ENCODE data around the gene CASR. TPM values are rescaled to one million over a fixed set of nuclear protein-coding genes. Genes with fewer than 3 reads are reported as not detected.
"Not testable (repeated sequence)": the region's sequence is repeated elsewhere in the genome, so short reads cannot be mapped to it uniquely, and the experiment has no call there.

The CASR gene
- total RNA-seq, 4 donors from 2014 or later = 0.37 to 1.4 TPM; not detected in 2

DNA sequence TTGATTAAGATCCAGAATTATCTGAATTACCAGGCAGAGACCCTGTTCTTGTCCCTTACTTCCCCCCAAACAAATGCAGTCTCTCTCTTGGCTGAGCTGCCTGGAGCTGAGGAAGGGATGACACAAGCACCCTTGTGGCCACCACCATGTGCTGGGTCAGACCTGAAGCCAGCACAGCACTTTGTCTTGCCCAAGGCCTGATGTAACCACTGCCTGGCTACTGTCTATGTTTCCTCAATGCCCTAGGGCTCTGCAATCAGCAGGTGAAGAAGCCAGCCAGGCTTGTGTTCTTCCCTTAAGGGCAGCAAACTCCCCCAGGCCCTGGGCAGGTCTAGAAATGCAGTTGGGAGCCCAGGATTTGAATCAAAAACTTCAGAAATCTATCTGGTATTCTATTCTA, 15.8 kb upstream of the CASR start:
- intact Hi-C loops (cut with DNase I; ENCODE audit: low total_unique reads) (no loop called here), in situ Hi-C loops (cut with MboI; ENCODE audit: low pct_ligation_motif_present in 1 of 4, low pct_unique_long_range_greater_than_20kb in 1 of 4, low sequenced_read_pairs in 3 of 4) (no loop called here)
- no peak for DNase-seq
- H3K4me1 ChIP-seq = no peaks in the 10 kb centered on the region
- H3K9me3 ChIP-seq = peaks cover 0 to 3% of the 10 kb centered on the region in 2 donors
- H3K36me3 ChIP-seq = no peaks in the 10 kb centered on the region
- no peaks in the 10 kb centered on the region for H3K27me3 ChIP-seq
- no peak overlapping the region for H3K27ac ChIP-seq
- H3K4me3 ChIP-seq = no peak overlapping the region
- TF ChIP-seq POLR2A (IDR thresholded peaks at IDR 0.05) = no peak
- no peak for TF ChIP-seq POLR2AphosphoS5 (IDR thresholded peaks at IDR 0.05)
- TF ChIP-seq, protein P1, sequence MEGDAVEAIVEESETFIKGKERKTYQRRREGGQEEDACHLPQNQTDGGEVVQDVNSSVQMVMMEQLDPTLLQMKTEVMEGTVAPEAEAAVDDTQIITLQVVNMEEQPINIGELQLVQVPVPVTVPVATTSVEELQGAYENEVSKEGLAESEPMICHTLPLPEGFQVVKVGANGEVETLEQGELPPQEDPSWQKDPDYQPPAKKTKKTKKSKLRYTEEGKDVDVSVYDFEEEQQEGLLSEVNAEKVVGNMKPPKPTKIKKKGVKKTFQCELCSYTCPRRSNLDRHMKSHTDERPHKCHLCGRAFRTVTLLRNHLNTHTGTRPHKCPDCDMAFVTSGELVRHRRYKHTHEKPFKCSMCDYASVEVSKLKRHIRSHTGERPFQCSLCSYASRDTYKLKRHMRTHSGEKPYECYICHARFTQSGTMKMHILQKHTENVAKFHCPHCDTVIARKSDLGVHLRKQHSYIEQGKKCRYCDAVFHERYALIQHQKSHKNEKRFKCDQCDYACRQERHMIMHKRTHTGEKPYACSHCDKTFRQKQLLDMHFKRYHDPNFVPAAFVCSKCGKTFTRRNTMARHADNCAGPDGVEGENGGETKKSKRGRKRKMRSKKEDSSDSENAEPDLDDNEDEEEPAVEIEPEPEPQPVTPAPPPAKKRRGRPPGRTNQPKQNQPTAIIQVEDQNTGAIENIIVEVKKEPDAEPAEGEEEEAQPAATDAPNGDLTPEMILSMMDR (IDR thresholded peaks at IDR 0.05) = no peak
- no peak for TF ChIP-seq EP300 (IDR thresholded peaks at IDR 0.05; ENCODE audit: low read depth)

DNA sequence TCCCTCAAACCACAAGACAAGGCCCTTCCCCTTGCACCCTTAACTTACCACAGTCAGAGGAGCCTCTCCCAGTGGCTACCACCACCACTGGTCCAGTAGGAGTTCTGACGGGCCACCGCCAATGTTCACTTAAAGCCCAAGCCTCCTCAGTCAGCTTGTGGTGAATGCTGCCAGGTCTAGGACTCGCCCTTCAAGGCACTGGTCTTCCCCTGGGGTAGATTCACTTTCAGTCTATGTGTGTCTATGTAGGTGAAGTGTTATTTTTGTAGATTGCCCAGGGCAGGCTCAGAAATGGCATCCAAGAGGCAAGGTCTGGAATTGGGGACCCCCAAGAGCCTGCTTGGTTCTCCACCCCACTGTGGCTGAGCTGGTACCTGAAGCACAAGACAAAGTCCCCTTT, 15.4 kb upstream of the CASR start:
- no peak for DNase-seq
- no peaks in the 10 kb centered on the region for H3K36me3 ChIP-seq
- peaks cover 0 to 3% of the 10 kb centered on the region in 2 donors for H3K9me3 ChIP-seq
- no peaks in the 10 kb centered on the region for H3K27me3 ChIP-seq
- intact Hi-C loops (cut with DNase I; ENCODE audit: low total_unique reads) (no loop called here), in situ Hi-C loops (cut with MboI; ENCODE audit: low pct_ligation_motif_present in 1 of 4, low pct_unique_long_range_greater_than_20kb in 1 of 4, low sequenced_read_pairs in 3 of 4) (no loop called here)
- no peak overlapping the region for H3K27ac ChIP-seq
- no peak overlapping the region for H3K4me3 ChIP-seq
- TF ChIP-seq EP300 (IDR thresholded peaks at IDR 0.05; ENCODE audit: low read depth) = no peak
- TF ChIP-seq POLR2A (IDR thresholded peaks at IDR 0.05) = no peak
- TF ChIP-seq, protein P1 (IDR thresholded peaks at IDR 0.05) = no peak
- no peak for TF ChIP-seq POLR2AphosphoS5 (IDR thresholded peaks at IDR 0.05)
- WGBS, 2 donors (ENCODE audit: low coverage in 1 of 2) = 84% methylated on average over 3 of the region's 3 CpGs; no CpG with 5 or more reads in 1 of the 2 donors
- H3K4me1 ChIP-seq = no peaks in the 10 kb centered on the region

DNA sequence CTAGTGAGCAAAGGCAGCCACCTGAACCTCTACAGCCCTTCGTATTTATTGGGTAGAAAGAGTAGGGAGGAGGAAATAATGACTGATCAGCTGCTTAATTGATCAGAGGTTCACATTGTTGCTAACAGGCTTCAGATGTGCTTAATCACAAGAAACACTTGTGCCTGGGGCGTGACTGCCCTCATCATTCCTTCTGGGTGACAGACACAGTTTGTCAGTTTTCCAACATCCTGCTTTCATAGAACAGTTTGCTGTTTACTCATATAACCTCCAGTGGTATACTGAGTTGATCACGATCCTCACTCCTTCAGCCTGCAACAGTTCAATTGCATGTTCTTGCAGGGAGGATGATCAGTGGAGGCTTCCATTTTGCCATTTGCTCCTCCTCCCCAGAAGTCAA, 13.6 kb upstream of the CASR start:
- Histone ChIP-seq H3K27ac (no peak overlapping the region), H3K4me3 (no peak overlapping the region), H3K4me1 (no peaks in the 10 kb centered on the region), H3K9me3 (peaks cover 0 to 3% of the 10 kb centered on the region in 2 donors), H3K27me3 (no peaks in the 10 kb centered on the region), H3K36me3 (no peaks in the 10 kb centered on the region)
- intact Hi-C loops (cut with DNase I; ENCODE audit: low total_unique reads) (no loop called here), in situ Hi-C loops (cut with MboI; ENCODE audit: low pct_ligation_motif_present in 1 of 4, low pct_unique_long_range_greater_than_20kb in 1 of 4, low sequenced_read_pairs in 3 of 4) (no loop called here)
- whole genome bisulfite sequencing, 2 donors (ENCODE audit: low coverage in 1 of 2) = 80 to 85% methylated on average over 2 to 3 of the region's 3 CpGs
- TF ChIP-seq, protein P1 (IDR thresholded peaks at IDR 0.05) = no peak
- TF ChIP-seq POLR2AphosphoS5 (IDR thresholded peaks at IDR 0.05) (no peak), EP300 (IDR thresholded peaks at IDR 0.05; ENCODE audit: low read depth) (no peak), POLR2A (IDR thresholded peaks at IDR 0.05) (no peak)
- no peak for DNase-seq

DNA sequence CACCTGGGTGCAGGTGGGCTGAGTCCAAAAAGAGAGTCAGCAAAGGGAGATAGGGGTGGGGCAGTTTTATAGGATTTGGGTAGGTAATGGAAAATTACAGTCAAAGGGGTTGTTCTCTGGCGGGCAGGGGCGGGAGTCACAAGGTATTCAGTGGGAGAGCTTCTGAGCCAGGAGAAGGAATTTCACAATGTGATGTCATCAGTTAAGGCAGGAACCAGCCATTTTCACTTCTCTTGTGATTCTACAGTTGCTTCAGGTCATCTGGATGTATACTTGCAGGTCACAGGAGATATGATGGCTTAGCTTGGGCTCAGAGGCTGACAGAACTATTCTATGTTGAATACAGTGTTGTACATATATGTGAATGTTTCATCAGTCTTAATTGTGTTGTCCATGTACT, 12.1 kb upstream of the CASR start:
- WGBS, 2 donors (ENCODE audit: low coverage in 1 of 2) = 50 to 89% methylated on average over 2 of the region's 2 CpGs
- H3K27me3 ChIP-seq; H3K4me3 ChIP-seq; in situ Hi-C loops (cut with MboI; ENCODE audit: low pct_ligation_motif_present in 1 of 4, low pct_unique_long_range_greater_than_20kb in 1 of 4, low sequenced_read_pairs in 3 of 4); H3K36me3 ChIP-seq; H3K27ac ChIP-seq; H3K4me1 ChIP-seq; H3K9me3 ChIP-seq; intact Hi-C loops (cut with DNase I; ENCODE audit: low total_unique reads); DNase-seq: not testable (repeated sequence)

DNA sequence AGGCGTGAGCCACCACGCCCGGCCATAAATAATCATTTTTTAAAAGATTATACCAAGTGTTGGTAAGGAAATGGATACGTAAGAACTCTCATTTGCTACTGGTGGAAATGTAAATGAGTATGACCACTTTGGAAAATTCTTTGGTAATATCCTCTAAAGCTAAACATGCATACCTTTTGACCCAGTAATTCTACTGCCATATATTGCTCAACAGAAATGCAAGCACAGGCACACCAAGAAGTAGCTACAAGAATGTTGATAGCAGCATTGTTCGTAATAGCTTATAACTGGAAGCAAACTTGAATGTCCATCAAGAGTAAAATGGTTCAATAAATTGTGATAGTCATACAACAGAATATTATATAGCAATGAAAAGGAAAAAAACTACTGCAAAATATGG, 4.8 kb upstream of the CASR start:
- in situ Hi-C loops (cut with MboI; ENCODE audit: low pct_ligation_motif_present in 1 of 4, low pct_unique_long_range_greater_than_20kb in 1 of 4, low sequenced_read_pairs in 3 of 4) (no loop called here), intact Hi-C loops (cut with DNase I; ENCODE audit: low total_unique reads) (no loop called here)
- H3K4me3 ChIP-seq = no peak overlapping the region

More for the DNA sequence above, 4.8 kb upstream of the CASR start:
- 85 to 96% methylated on average over 3 to 5 of the region's 5 CpGs for WGBS, 2 donors (ENCODE audit: low coverage in 1 of 2)
- no peaks in the 10 kb centered on the region for H3K9me3 ChIP-seq
- TF ChIP-seq POLR2AphosphoS5 (IDR thresholded peaks at IDR 0.05) (no peak), EP300 (IDR thresholded peaks at IDR 0.05; ENCODE audit: low read depth) (no peak), POLR2A (IDR thresholded peaks at IDR 0.05) (no peak)
- TF ChIP-seq, protein P1 (IDR thresholded peaks at IDR 0.05) = no peak
- H3K4me1 ChIP-seq = peaks cover 0 to 4% (median 2%) of the 10 kb centered on the region in 4 donors
- H3K36me3 ChIP-seq = no peaks in the 10 kb centered on the region
- H3K27me3 ChIP-seq = peaks cover 26% of the 10 kb centered on the region
- DNase-seq = no peak
- no peak overlapping the region for H3K27ac ChIP-seq

Data from transverse colon (tissue), 4 donors.